Right atrium auricular region (tissue), 2 donors: Measurements from ENCODE around the gene TOX2. TPM values are rescaled to one million over a fixed set of nuclear protein-coding genes. Genes with fewer than 3 reads are reported as not detected.

Source experiments
- DNase-seq: peaks from one replicate; pipeline ENCODE4 v3.0.0-alpha.2; 2019; ENCODE audit warnings: low spot score
- H3K27ac ChIP-seq, 2 donors: fragments of 200-600 bp; sonication (generic); 1 replicate in 1 of 2; 2 replicates in 1 of 2; pipeline ENCODE4 v1.5.1; 2016 to 2019
- H3K27me3 ChIP-seq, 2 donors: fragments of 200-600 bp; sonication (generic); one replicate each; pipeline versions ENCODE4 v1.5.1 to v1.6.0; 2017 to 2019
- H3K36me3 ChIP-seq: fragments of 200-600 bp; sonication (generic); one replicate; pipeline ENCODE4 v1.5.1; 2016
- H3K4me1 ChIP-seq, 2 donors: fragments of 200-600 bp; sonication (generic); one replicate each; pipeline versions ENCODE4 v1.5.1 to v1.6.0; 2017 to 2019
- H3K4me3 ChIP-seq, 2 donors: fragments of 200-600 bp; sonication (generic); 1 replicate in 1 of 2; 2 replicates in 1 of 2; pipeline ENCODE4 v1.5.1; 2017 to 2019; ENCODE audit warnings: mild to moderate bottlenecking in 1 of 2, moderate library complexity in 1 of 2
- H3K9me3 ChIP-seq, 2 donors: fragments of 200-600 bp; sonication (generic); one replicate each; pipeline ENCODE4 v1.5.1; 2019
- total RNA-seq, 2 donors: library from RNA; depleted of rRNA; stranded (reverse); fragments of >200 nt; gene quantifications; one replicate each; pipeline ENCODE4 v1.1.0, GENCODE V29; 2016
- TF ChIP-seq, protein P1 (sequence below), 2 donors: fragments of 200-600 bp; sonication (generic); IDR thresholded peaks; one replicate each; pipeline ENCODE4 v1.5.1; 2019; ENCODE audit warnings: antibody characterized with exemption in 2 of 2

The TOX2 gene
- total RNA-seq, 2 donors from 2014 or later, result 0.30 to 0.63 TPM

DNA sequence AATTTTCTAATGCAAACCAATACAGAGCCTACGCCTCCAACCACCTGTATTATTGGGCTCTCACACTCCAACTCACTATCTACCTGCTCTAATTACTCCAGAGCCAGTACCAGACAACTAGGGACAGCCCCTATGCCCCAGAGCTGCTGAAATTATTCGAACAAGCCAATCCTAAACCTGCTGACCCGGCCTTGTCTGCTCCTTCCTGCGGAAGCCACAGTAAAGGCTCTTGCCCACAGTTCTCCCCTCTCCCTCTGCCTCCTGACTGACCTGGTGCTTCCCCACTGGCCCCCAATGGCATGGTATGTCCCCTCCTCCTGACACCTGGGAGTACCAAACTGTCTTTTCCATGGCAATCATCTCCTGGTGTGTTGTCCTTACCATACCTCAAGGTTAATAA, 4.1 kb upstream of the TOX2 start:
- peaks cover 0 to 7% of the 10 kb centered on the region in 2 donors for H3K4me1 ChIP-seq
- H3K36me3 ChIP-seq, result no peaks in the 10 kb centered on the region
- peaks cover 0 to 4% of the 10 kb centered on the region in 2 donors for H3K27me3 ChIP-seq
- H3K27ac ChIP-seq, result no peak overlapping the region
- TF ChIP-seq, protein P1, sequence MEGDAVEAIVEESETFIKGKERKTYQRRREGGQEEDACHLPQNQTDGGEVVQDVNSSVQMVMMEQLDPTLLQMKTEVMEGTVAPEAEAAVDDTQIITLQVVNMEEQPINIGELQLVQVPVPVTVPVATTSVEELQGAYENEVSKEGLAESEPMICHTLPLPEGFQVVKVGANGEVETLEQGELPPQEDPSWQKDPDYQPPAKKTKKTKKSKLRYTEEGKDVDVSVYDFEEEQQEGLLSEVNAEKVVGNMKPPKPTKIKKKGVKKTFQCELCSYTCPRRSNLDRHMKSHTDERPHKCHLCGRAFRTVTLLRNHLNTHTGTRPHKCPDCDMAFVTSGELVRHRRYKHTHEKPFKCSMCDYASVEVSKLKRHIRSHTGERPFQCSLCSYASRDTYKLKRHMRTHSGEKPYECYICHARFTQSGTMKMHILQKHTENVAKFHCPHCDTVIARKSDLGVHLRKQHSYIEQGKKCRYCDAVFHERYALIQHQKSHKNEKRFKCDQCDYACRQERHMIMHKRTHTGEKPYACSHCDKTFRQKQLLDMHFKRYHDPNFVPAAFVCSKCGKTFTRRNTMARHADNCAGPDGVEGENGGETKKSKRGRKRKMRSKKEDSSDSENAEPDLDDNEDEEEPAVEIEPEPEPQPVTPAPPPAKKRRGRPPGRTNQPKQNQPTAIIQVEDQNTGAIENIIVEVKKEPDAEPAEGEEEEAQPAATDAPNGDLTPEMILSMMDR (IDR thresholded peaks at IDR 0.05), result no peak
- no peak overlapping the region for H3K4me3 ChIP-seq
- no peak for DNase-seq
- H3K9me3 ChIP-seq, result peaks cover 0 to 43% of the 10 kb centered on the region in 2 donors

DNA sequence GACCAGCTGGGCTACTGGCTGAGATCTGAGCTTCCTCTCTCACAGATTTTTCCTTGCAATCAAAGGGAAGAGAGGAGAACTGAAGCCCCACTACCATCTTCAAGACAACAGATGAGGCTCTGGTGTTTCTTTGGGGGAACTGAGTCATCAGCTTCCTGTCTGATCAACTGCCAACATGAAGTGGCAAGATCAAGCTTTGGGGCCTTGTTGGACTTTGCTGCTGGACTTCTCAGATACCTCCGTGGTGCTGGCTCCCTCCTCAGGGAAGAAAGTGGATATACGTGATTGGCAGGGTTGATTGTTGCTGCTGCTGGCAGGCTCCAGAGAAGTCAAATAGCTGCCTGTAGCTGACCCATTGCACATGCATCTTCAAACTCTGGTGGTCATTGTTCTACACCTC, 3.6 kb upstream of the TOX2 start:
- TF ChIP-seq, protein P1 (IDR thresholded peaks at IDR 0.05), result no peak
- Histone ChIP-seq H3K27ac (no peak overlapping the region), H3K27me3 (peaks cover 3 to 8% of the 10 kb centered on the region in 2 donors), H3K9me3 (peaks cover 0 to 43% of the 10 kb centered on the region in 2 donors), H3K4me1 (peaks cover 0 to 12% of the 10 kb centered on the region in 2 donors), H3K4me3 (no peak overlapping the region), H3K36me3 (no peaks in the 10 kb centered on the region)
- DNase-seq, result no peak

DNA sequence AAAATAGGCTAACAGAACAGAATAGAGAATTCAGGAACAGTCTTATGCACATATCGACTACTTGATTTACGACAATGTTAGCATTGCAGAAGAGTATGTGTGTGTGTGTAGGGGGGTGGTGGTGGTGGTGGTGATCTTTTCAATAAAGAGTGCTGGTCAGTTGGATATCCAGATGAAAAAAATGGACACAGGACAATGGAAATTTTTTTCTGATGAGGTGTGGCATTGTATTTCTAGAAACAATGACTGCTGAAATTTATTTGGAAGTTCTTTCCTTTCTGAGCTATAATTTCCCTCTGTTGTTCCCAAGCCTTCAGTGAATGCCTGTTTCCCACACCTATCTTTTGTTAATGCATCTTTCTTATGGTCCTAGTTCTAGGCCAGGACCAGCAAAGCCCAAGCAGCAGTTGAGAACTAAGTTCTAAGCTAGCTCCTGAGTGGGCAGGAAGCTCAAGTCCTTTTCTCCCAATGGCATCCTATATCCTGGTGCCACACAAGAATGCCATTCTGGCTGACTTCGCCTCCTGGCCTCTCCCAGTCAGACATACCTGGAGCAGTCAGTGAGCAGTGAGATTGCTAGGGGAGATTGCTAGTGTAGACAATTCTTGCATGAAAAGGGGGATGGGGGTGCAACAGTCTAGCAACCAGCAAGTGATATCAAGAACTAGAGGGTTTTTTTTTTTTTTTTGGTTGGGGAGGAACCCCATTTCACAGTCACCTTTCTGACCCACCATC, 1.2 kb upstream of the TOX2 start:
- DNase-seq, result no peak
- Histone ChIP-seq H3K4me3 (no peak overlapping the region), H3K36me3 (no peaks in the 10 kb centered on the region), H3K4me1 (peaks cover 0 to 16% of the 10 kb centered on the region in 2 donors), H3K27me3 (peaks cover 4 to 13% of the 10 kb centered on the region in 2 donors), H3K27ac (no peak overlapping the region), H3K9me3 (peaks cover 0 to 31% of the 10 kb centered on the region in 2 donors)
- TF ChIP-seq, protein P1 (IDR thresholded peaks at IDR 0.05), result no peak

DNA sequence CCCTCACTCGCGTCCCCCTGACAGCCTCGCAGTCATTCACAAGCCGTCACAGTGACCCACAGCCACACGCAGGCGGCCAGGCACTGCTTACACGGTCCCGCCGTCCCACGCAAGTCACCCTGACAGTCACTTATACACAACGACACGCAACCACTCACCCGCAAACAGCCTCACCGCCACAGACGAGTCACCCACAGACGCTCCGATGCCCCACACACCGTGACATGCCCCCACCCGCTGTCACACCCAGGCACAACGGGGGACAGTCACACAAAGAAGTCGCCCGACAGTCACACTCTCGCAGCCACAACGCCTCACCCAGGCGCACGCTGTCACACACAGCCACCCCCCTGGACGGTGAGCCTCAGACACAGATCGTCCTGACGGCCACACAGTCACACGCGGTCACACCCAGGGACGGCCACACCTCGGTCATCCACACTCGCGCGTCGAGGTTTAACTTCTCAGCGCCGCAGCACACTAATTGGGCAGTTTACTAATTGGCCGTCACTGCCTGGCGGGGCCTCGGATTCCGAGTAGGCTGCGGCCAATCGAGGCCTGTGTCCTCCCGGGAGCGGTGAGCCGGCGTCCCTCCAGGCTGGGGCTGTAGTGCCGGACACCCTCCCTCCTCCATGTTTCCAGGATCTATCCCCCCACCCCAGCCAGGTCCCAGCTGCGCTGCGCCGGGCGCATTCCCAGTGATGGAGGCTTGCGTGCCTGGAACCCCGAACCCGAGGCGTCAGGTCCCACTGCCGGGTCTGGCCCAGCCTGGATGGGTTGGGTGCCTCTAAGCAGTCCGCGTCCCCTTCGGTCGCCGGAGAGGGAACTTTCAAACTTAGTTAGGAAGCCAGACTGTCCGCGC, 790 bp downstream of the TOX2 start:
- DNase-seq, result no peak
- Histone ChIP-seq H3K27me3 (peaks cover 4 to 13% of the 10 kb centered on the region in 2 donors), H3K27ac (no peak overlapping the region)

DNA sequence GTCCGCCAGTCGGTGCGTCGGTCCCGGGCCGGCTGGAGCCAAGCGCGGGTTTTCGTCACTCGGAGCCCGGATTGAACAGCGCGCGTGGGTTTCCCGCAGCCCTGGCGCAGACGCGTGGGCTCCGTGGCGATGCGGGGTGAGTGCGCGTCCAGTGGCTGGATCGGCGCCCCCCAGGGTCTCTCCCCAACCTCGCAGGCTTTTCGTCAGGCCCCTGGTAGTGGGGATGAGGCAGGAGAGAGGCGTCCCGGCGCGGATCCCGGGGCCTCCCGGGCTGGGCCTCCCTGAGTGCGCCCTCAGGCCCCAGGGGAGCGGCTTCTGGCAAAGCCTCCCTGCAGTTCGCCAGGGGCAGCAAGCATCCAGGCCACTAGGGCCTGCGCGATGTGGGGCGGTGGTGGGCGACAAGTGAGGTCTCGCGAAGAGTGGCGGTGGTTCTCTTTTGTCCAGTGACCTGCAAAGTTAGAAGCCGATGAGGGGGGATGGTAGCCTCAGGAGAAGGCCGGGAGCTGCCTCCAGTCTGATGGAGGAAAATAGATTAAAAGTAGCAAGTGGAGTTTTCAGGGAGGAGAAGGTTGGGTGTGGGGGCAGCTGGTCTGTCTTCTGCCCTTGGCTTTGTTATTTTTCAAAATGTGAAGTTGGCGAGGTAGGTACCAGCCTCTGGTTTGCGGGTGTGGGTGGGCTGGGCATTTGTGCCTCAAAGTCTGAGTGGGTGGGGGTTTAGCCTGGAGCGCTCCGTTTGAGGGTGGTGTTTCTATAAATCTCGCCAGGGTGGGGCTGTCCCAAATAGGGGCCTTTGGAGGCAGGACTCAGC, 1.6 kb downstream of the TOX2 start:
- Histone ChIP-seq H3K27me3 (peaks cover 4 to 13% of the 10 kb centered on the region in 2 donors), H3K4me3 (peak overlapping the region; percentile 7 to 43), H3K9me3 (peaks cover 0 to 28% of the 10 kb centered on the region in 2 donors), H3K4me1 (peaks cover 0 to 16% of the 10 kb centered on the region in 2 donors), H3K27ac (no peak overlapping the region), H3K36me3 (no peaks in the 10 kb centered on the region)
- TF ChIP-seq, protein P1 (IDR thresholded peaks at IDR 0.05), result no peak
- no peak for DNase-seq

More for the DNA sequence above, 790 bp downstream of the TOX2 start:
- Histone ChIP-seq H3K36me3 (no peaks in the 10 kb centered on the region), H3K4me3 (peak overlapping the region; percentile 19 to 43), H3K4me1 (peaks cover 0 to 16% of the 10 kb centered on the region in 2 donors), H3K9me3 (peaks cover 0 to 28% of the 10 kb centered on the region in 2 donors)
- TF ChIP-seq, protein P1 (IDR thresholded peaks at IDR 0.05), result no peak
